Transverse colon (tissue), 4 donors: ENCODE data around the gene NR0B2. TPM values are rescaled to one million over a fixed set of nuclear protein-coding genes. Genes with fewer than 3 reads are reported as not detected.
A peak's percentile ranks its signal among the peaks of the same experiment; 100 is the strongest.

Experiments used
- DNase-seq: peaks from one replicate; pipeline ENCODE4 v3.0.0-alpha.2; 2019
- H3K27ac ChIP-seq, 4 donors: fragments of 200-600 bp; sonication (generic); 2 replicates each; pipeline ENCODE4 v1.5.1; 2016 to 2018; ENCODE audit warnings: inconsistent platforms in 4 of 4
- H3K27me3 ChIP-seq: fragments of 200-600 bp; sonication (generic); 2 replicates; pipeline ENCODE4 v1.5.1; 2017; ENCODE audit warnings: inconsistent platforms
- H3K36me3 ChIP-seq, 4 donors: fragments of 200-600 bp; sonication (generic); 2 replicates each; pipeline ENCODE4 v1.5.1; 2017 to 2019; ENCODE audit warnings: inconsistent platforms in 4 of 4
- H3K4me1 ChIP-seq, 4 donors: fragments of 200-600 bp; sonication (generic); 2 replicates each; pipeline ENCODE4 v1.5.1; 2017 to 2020; ENCODE audit warnings: inconsistent platforms in 4 of 4
- H3K4me3 ChIP-seq, 4 donors: fragments of 200-600 bp; sonication (generic); 1 replicate in 1 of 4; 2 replicates in 3 of 4; pipeline versions ENCODE4 v1.5.1 to v1.6.1; 2017 to 2019; ENCODE audit warnings: inconsistent platforms in 4 of 4
- H3K9me3 ChIP-seq, 2 donors: fragments of 200-600 bp; sonication (generic); 2 replicates each; pipeline ENCODE4 v1.5.1; 2017 to 2019; ENCODE audit warnings: inconsistent platforms in 2 of 2
- CTCF ChIP-seq, 5 experiments: fragments of 200-600 bp in 3 of 5; fragments of 450-650 bp in 2 of 5; sonication (generic) in 3 of 5; IDR thresholded peaks; 1 replicate in 2 of 5; 2 replicates in 3 of 5; pipeline ENCODE4 v1.5.1; 2016 to 2017; ENCODE audit warnings: antibody characterized with exemption in 5 of 5, inconsistent platforms in 3 of 5, mild to moderate bottlenecking in 2 of 5, moderate library complexity in 1 of 5
- EP300 ChIP-seq: sonication (generic); formaldehyde crosslinking; IDR thresholded peaks from one replicate; pipeline ENCODE4 v1.6.1; 2017; ENCODE audit warnings: antibody characterized with exemption, low read depth
- POLR2A ChIP-seq: fragments of 450-650 bp; IDR thresholded peaks from one replicate; pipeline ENCODE4 v1.6.1; 2016; ENCODE audit warnings: antibody characterized with exemption, mild to moderate bottlenecking, moderate library complexity
- POLR2AphosphoS5 ChIP-seq, 3 donors: sonication (generic); formaldehyde crosslinking; IDR thresholded peaks; one replicate each; pipeline ENCODE4 v1.6.1; 2016; ENCODE audit warnings: antibody characterized with exemption in 3 of 3
- WGBS, 2 donors: methylation state at CpG; one replicate each; pipeline ENCODE4 v1.1.5; 2018; ENCODE audit warnings: low coverage in 1 of 2; 5-methylcytosine and 5-hydroxymethylcytosine counted together
- in situ Hi-C, 4 donors: fragments of 200-750 bp; cut with MboI; loops; one replicate each; pipeline versions ENCODE4 v1.15.0 to v1.15.1; 2017; ENCODE audit warnings: low sequenced_read_pairs in 3 of 4, low pct_ligation_motif_present in 1 of 4, low pct_unique_long_range_greater_than_20kb in 1 of 4
- intact Hi-C: fragments of 100-400 bp; cut with DNase I; formaldehyde crosslinking; loops from one replicate; pipeline ENCODE4 v1.15.1; 2023; ENCODE audit warnings: low total_unique reads
- total RNA-seq, 4 donors: library from RNA; depleted of rRNA; stranded (reverse); fragments of >200 nt; gene quantifications; one replicate each; pipeline ENCODE4 v1.1.0, GENCODE V29; 2016

NR0B2 gene
- total RNA-seq, 4 donors from 2014 or later: 0.95 to 2.7 TPM; not detected in 2

DNA sequence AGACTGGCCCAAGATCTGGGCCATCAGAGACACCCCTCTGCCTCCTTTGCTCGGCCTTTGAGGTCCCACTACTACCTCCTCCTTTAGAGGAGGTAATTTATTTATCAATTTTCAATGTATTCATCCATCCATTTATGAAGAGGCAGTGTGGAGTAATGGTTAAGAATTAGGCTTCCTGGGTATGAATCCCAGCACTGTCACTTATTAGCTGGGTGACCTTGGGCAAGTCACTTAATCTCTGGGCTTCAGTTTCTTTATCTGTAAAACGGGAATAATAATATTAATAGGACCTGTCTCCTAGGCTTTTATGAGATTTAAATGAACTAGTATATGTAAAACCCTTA is 1.7 kb downstream of the NR0B2 start:
- Histone ChIP-seq H3K4me3 (no peak overlapping the region), H3K27ac (no peak overlapping the region), H3K9me3 (no peaks in the 10 kb centered on the region), H3K36me3 (no peaks in the 10 kb centered on the region), H3K4me1 (peaks cover 0 to 32% (median 26%) of the 10 kb centered on the region in 4 donors), H3K27me3 (no peaks in the 10 kb centered on the region)
- WGBS, 2 donors: 20 to 55% methylated on average over 1 to 2 of the region's 2 CpGs
- no peak for TF ChIP-seq POLR2AphosphoS5 (IDR thresholded peaks at IDR 0.05)
- no peak for TF ChIP-seq EP300
- in situ Hi-C loops: no loop called here
- no peak for DNase-seq
- intact Hi-C loops: no loop called here

- TF ChIP-seq EP300: no peak
- TF ChIP-seq POLR2A: no peak
- no peak for TF ChIP-seq CTCF (IDR thresholded peaks at IDR 0.05)
- TF ChIP-seq POLR2AphosphoS5 (IDR thresholded peaks at IDR 0.05): no peak
- in situ Hi-C loops: no loop called here
- Histone ChIP-seq H3K36me3 (no peaks in the 10 kb centered on the region), H3K9me3 (no peaks in the 10 kb centered on the region), H3K27me3 (no peaks in the 10 kb centered on the region), H3K27ac (peak overlapping the region in 1 of 4 donors; percentile 55), H3K4me3 (no peak overlapping the region), H3K4me1 (peaks cover 0 to 32% (median 26%) of the 10 kb centered on the region in 4 donors)
- no peak for DNase-seq
- intact Hi-C loops: no loop called here
- WGBS, 2 donors: 80 to 88% methylated on average over 1 to 8 of the region's 8 CpGs
Measured at GRCh38 chr1:26911399-26912146, 2.2 kb downstream of the NR0B2 start.

GRCh38 chr1:26910343-26911160 is 3.2 kb downstream of the NR0B2 start:
- H3K27ac ChIP-seq: peak overlapping the region in 1 of 4 donors; percentile 55
- H3K4me3 ChIP-seq: no peak overlapping the region
- H3K4me1 ChIP-seq: peaks cover 0 to 38% (median 28%) of the 10 kb centered on the region in 4 donors
- no peaks in the 10 kb centered on the region for H3K27me3 ChIP-seq
- no peaks in the 10 kb centered on the region for H3K9me3 ChIP-seq
- TF ChIP-seq POLR2AphosphoS5 (IDR thresholded peaks at IDR 0.05): no peak
- no peak for TF ChIP-seq POLR2A
- no peak for TF ChIP-seq EP300
- TF ChIP-seq CTCF (IDR thresholded peaks at IDR 0.05): no peak
- in situ Hi-C loops (no loop called here), intact Hi-C loops (no loop called here)
- H3K36me3 ChIP-seq: no peaks in the 10 kb centered on the region
- no peak for DNase-seq
- 45% methylated on average over 4 of the region's 4 CpGs; no CpG with 5 or more reads in 1 of the 2 donors for WGBS, 2 donors

- in situ Hi-C loops: no loop called here
- DNase-seq: no peak
- Histone ChIP-seq H3K4me3 (no peak overlapping the region), H3K9me3 (no peaks in the 10 kb centered on the region), H3K27ac (peak overlapping the region in 1 of 4 donors; percentile 55), H3K36me3 (no peaks in the 10 kb centered on the region), H3K27me3 (no peaks in the 10 kb centered on the region), H3K4me1 (peaks cover 0 to 32% (median 22%) of the 10 kb centered on the region in 4 donors)
- intact Hi-C loops: no loop called here
- TF ChIP-seq EP300: no peak
- no peak for TF ChIP-seq POLR2AphosphoS5 (IDR thresholded peaks at IDR 0.05)
- no peak for TF ChIP-seq CTCF (IDR thresholded peaks at IDR 0.05)
- no peak for TF ChIP-seq POLR2A
- WGBS, 2 donors: 87% methylated on average over 3 of the region's 3 CpGs; no CpG with 5 or more reads in 1 of the 2 donors
Measured at GRCh38 chr1:26909951-26910342, 3.8 kb downstream of the NR0B2 start.
